Measurements from ENCODE around the gene GID8.

DNA sequence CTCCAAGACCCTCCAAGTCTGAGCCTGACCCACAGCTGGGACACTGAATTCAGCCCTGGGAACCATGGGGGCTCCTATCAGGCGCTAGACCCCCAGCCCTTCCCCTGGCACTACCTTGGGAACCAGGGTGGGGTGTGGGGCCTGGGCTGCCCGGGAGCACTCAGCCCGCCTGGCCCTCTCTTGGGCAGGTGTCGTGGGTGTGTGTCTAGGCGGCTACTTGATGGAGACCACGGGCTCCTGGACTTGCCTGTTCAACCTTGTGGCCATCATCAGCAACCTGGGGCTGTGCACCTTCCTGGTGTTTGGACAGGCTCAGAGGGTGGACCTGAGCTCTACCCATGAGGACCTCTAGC lies 29.2 kb downstream of the GID8 start:
- TF ChIP-seq CTCF (IDR thresholded peaks at IDR 0.05) (no peak), POLR2A (IDR thresholded peaks at IDR 0.05) (no peak)

Measured in adrenal gland (tissue), 5 donors.